Kidney epithelial cell (primary cell): ENCODE measurements around the gene FGF22. TPM values are rescaled to one million over a fixed set of nuclear protein-coding genes. Genes with fewer than 3 reads are reported as not detected.
A peak's percentile ranks its signal among the peaks of the same experiment; 100 is the strongest.

Experiments
- DNase-seq: peaks from one replicate; pipeline ENCODE4 v3.0.0-alpha.2; 2010; ENCODE audit warnings: low read depth
- H3K27me3 ChIP-seq: 2 replicates; pipeline ENCODE4 v1.6.0; 2011; ENCODE audit warnings: low read length; ENCODE audit not compliant: control insufficient read depth, insufficient read depth
- H3K36me3 ChIP-seq: 2 replicates; pipeline ENCODE4 v1.5.1; 2011; ENCODE audit warnings: low read length; ENCODE audit not compliant: control insufficient read depth, insufficient read depth
- H3K4me3 ChIP-seq: 2 replicates; pipeline ENCODE4 v1.5.1; 2011; ENCODE audit warnings: low read depth, mild to moderate bottlenecking, control low read depth, low read length
- total RNA-seq: library from RNA; depleted of rRNA; stranded (reverse); fragments of >200 nt; gene quantifications from 2 replicates; pipeline ENCODE4 v1.2.3, GENCODE V29; 2015
- TF ChIP-seq, protein P1 (sequence below): IDR thresholded peaks from 2 replicates; pipeline ENCODE4 v1.5.1; 2011; ENCODE audit warnings: mild to moderate bottlenecking, moderate library complexity, low read length, control low read depth, inconsistent platforms; ENCODE audit not compliant: insufficient read depth, poor library complexity, severe bottlenecking

Gene FGF22
- not detected in 2 replicates for total RNA-seq

DNA sequence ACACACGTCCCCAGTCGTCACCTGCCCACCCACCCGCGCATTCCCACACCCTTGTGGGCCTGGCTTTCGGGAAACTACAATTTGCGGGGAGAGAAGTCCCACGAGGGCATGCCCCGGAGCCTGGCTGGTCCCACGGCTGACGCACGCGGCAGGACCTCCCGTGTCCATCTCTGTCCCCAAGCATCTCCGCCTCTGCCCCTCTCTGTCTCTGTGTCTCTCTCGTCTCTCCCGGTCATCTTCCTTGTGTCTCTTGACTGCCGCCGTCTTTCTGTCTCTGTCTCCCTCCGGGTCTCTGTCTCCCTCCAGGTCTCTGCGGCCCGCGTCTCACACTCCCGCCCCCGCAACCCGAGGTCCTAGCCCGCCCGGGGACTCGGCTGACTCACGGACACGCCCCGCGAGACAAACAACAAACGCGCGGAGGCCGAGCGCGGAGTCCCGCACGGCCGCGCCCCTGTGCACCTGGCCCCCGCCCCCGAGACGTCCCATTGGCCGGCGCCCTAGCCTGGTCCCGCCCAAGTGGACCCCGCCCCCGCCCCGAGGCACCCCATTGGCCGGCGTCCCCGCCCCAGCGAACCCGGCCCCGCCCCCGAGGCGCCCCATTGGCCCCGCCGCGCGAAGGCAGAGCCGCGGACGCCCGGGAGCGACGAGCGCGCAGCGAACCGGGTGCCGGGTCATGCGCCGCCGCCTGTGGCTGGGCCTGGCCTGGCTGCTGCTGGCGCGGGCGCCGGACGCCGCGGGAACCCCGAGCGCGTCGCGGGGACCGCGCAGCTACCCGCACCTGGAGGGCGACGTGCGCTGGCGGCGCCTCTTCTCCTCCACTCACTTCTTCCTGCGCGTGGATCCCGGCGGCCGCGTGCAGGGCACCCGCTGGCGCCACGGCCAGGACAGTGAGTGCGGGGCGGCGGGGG, at the start of gene FGF22:
Gene FGF22 (plus strand): TSS at position 627 of the 908 bp plus-strand sequence. CDS start 47 bp downstream, at position 674.
- DNase-seq: no peak
- H3K27me3 ChIP-seq: peaks cover 2% of the 10 kb centered on the region
- H3K36me3 ChIP-seq: no peaks in the 10 kb centered on the region
- TF ChIP-seq, protein P1, sequence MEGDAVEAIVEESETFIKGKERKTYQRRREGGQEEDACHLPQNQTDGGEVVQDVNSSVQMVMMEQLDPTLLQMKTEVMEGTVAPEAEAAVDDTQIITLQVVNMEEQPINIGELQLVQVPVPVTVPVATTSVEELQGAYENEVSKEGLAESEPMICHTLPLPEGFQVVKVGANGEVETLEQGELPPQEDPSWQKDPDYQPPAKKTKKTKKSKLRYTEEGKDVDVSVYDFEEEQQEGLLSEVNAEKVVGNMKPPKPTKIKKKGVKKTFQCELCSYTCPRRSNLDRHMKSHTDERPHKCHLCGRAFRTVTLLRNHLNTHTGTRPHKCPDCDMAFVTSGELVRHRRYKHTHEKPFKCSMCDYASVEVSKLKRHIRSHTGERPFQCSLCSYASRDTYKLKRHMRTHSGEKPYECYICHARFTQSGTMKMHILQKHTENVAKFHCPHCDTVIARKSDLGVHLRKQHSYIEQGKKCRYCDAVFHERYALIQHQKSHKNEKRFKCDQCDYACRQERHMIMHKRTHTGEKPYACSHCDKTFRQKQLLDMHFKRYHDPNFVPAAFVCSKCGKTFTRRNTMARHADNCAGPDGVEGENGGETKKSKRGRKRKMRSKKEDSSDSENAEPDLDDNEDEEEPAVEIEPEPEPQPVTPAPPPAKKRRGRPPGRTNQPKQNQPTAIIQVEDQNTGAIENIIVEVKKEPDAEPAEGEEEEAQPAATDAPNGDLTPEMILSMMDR: no peak
- H3K4me3 ChIP-seq: peak within 1 kb of the TSS; percentile 29

DNA sequence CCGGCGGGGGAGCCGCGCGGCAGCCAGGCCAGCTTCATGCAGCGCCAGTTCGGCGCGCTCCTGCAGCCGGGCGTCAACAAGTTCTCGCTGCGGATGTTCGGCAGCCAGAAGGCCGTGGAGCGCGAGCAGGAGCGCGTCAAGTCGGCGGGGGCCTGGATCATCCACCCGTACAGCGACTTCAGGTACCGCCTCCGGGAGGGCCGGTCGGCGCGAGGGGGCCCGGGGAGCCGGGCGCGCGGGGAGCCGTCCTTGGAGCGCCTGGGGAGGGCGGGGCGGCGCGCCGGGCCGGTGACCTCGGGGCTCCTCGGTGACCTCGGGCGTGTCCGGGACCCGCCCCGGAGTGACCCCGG, 49.3 kb upstream of the FGF22 start:
- TF ChIP-seq, protein P1: no peak
- peaks cover 60% of the 10 kb centered on the region for H3K27me3 ChIP-seq
- DNase-seq: no peak
- H3K4me3 ChIP-seq: no peak overlapping the region
- H3K36me3 ChIP-seq: no peaks in the 10 kb centered on the region

DNA sequence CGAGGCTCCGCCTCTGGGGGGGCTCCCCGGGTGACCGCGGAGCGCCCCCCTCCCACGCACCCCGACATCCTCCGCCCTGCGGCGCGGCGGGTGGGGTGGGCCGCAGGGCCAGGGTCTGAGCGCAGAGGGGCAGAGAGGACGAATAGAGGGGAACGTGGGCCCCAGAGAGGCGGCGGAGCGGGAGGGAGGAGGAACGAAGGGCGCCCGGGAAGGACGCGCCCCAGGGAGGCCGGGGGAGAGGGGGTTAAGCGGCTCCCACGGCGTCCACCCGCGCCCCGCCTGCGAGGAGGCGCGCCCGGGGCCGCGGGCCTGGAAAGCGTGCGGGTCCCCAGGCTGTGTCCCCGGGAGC, 49.0 kb upstream of the FGF22 start:
- peaks cover 62% of the 10 kb centered on the region for H3K27me3 ChIP-seq
- no peaks in the 10 kb centered on the region for H3K36me3 ChIP-seq
- H3K4me3 ChIP-seq: no peak overlapping the region
- DNase-seq: no peak
- TF ChIP-seq, protein P1: no peak

DNA sequence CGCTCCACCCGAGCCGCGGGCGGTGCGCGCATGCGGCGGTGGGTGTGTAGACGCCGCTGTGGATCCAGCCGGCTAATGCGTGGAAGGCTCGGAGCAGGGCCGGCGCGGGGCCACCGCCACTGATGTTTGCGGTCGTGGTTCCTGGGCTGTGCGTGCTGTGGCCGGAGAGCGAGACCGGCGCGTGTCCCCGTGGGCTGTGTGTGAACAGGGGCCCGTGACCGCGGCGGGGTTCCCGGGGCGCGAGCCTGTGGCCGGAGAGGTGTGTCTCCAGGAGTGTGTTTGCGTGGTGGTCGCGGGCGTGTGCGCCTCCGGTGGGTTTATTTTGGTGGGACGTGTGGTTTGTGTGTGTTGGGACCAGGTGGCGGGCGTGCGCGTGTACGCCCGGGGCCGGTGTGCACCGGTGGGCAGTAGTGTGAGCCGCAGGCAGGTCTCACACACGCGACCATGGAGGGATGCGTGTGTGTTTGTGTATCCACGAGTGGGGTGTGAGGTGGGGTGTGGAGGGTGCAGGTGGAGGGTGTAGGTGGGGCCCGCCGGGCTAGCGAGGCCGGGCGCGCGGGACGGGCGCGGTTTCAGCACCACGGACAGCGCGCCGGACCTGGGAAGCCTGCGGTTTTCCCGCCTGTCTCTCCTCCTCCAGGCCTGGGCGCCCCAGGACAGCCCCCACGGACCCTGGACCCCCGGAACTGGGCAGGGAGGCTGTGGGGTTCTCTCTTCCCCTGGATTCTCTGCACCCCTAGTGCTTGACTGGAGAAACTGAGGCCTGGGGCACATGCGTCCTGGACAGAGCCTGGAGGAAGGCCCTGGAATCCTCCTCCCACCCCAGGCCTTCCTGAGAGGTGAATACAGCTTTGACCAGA, 48.4 kb upstream of the FGF22 start:
- H3K4me3 ChIP-seq: no peak overlapping the region
- DNase-seq: no peak
- TF ChIP-seq, protein P1: no peak
- no peaks in the 10 kb centered on the region for H3K36me3 ChIP-seq
- peaks cover 62% of the 10 kb centered on the region for H3K27me3 ChIP-seq

DNA sequence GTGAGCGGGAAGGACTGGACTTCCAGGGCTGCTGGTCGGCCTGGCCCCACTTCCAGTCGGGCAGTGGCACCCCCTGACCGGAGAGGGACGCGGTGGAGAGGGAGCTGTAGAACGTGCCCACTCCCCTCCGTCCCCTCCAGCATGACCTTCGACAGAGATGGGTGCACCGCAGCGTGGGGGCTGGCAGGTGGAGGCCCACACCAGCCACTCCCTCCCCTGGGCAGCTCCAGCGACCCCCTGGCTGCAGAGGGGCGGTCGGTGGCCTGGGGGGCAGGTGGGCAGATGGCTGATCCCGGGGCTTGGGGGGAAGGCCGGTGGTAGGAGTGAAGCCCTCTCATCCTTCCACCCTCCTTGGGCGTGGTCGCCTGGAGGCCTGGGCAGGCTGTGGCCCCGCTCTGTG, 47.6 kb upstream of the FGF22 start:
- TF ChIP-seq, protein P1: no peak
- Histone ChIP-seq H3K27me3 (peaks cover 66% of the 10 kb centered on the region), H3K4me3 (no peak overlapping the region), H3K36me3 (no peaks in the 10 kb centered on the region)
- DNase-seq: no peak
